GM12878 (cell line): ENCODE results near the gene ASPM. TPM values are rescaled to one million over a fixed set of nuclear protein-coding genes. Genes with fewer than 3 reads are reported as not detected.

Experiments used
- ATAC-seq: fragments of 200-7000 bp; cut with Tn5 transposase; 3 replicates; pipeline ENCODE4 v1.9.1; 2020; ENCODE audit warnings: mild to moderate bottlenecking, moderate library complexity
- BruUV-seq: library from RNA; stranded (reverse); fragments of 400-500 nt; replicated peaks from 2 replicates; lab custom pipeline; 2021; lab: Mats Ljungman, UMichigan
- CTCF ChIA-PET: fragments of 300-600 bp; sonication (Branson Sonifier 250); formaldehyde crosslinking; extraction: SDS; loops from one replicate; lab custom pipeline; 2021; ENCODE audit warnings: inconsistent platforms; lab: Yijun Ruan, JAX
- POLR2A ChIA-PET: fragments of 350-600 bp; formaldehyde crosslinking; extraction: SDS; loops from one replicate; lab custom pipeline; 2021; ENCODE audit warnings: inconsistent platforms; lab: Charles Lee
- RAD21 ChIA-PET: fragments of 300-600 bp; sonication (Branson Sonifier 250); formaldehyde crosslinking; loops from one replicate; lab custom pipeline; 2023; ENCODE audit warnings: antibody characterized with exemption; ENCODE audit not compliant: unreplicated experiment; lab: Charles Lee
- SMC1A ChIA-PET: fragments of 300-600 bp; sonication (Branson Sonifier 250); formaldehyde crosslinking; loops from one replicate; lab custom pipeline; 2023; ENCODE audit not compliant: unreplicated experiment, uncharacterized antibody; lab: Charles Lee
- DNase-seq: peaks from one replicate; pipeline ENCODE4 v3.0.0-alpha.2; 2011; ENCODE audit warnings: low read depth, low spot score
- FAIRE-seq: peaks from 3 replicates; lab custom pipeline; 2011; peaks lifted over from hg19 to GRCh38; lab: Jason Lieb, UNC
- H2AFZ ChIP-seq: 2 replicates; pipeline ENCODE4 v1.6.0; 2011; ENCODE audit warnings: low read depth, low read length, control low read depth; ENCODE audit not compliant: control insufficient read depth
- H3K27ac ChIP-seq: 2 replicates; pipeline ENCODE4 v1.5.1; 2011; ENCODE audit warnings: control low read depth; ENCODE audit not compliant: control insufficient read depth, insufficient read depth
- H3K27me3 ChIP-seq, 2 experiments: replicated peaks in 1 of 2; 2 replicates each; pipeline versions ENCODE4 v1.6.0 to v1.6.1; 2011; ENCODE audit warnings: low read length in 1 of 2; ENCODE audit not compliant: control insufficient read depth in 2 of 2, insufficient read depth in 2 of 2
- H3K36me3 ChIP-seq, 2 experiments: 2 replicates each; pipeline ENCODE4 v1.5.1; 2011; ENCODE audit warnings: low read length in 1 of 2; ENCODE audit not compliant: control insufficient read depth in 2 of 2, insufficient read depth in 2 of 2
- H3K4me1 ChIP-seq: 2 replicates; pipeline ENCODE4 v1.6.1; 2011; ENCODE audit warnings: mild to moderate bottlenecking, low read length, moderate library complexity, mixed read lengths; ENCODE audit not compliant: control insufficient read depth, insufficient read depth
- H3K4me2 ChIP-seq: 2 replicates; pipeline ENCODE4 v1.6.0; 2011; ENCODE audit warnings: control low read depth; ENCODE audit not compliant: control insufficient read depth, insufficient read depth
- H3K4me3 ChIP-seq: fragments of 200-600 bp; sonication (generic); 2 replicates; pipeline ENCODE4 v1.5.1; 2016
- H3K79me2 ChIP-seq: 2 replicates; pipeline ENCODE4 v1.6.0; 2011; ENCODE audit warnings: low read length; ENCODE audit not compliant: control insufficient read depth, insufficient read depth
- H3K9ac ChIP-seq: 2 replicates; pipeline ENCODE4 v1.8.0; 2011; ENCODE audit warnings: low read length, control low read depth, mixed read lengths; ENCODE audit not compliant: control insufficient read depth, insufficient read depth
- H3K9me3 ChIP-seq: replicated peaks from 3 replicates; pipeline ENCODE4 v1.5.1; 2011; ENCODE audit warnings: mild to moderate bottlenecking, low read length; ENCODE audit not compliant: control insufficient read depth, insufficient read depth
- H4K20me1 ChIP-seq: 2 replicates; pipeline ENCODE4 v1.6.0; 2011; ENCODE audit not compliant: control insufficient read depth, insufficient read depth
- RAD21 ChIP-seq: IDR thresholded peaks from 2 replicates; pipeline ENCODE4 v1.6.1; 2011; ENCODE audit warnings: mild to moderate bottlenecking, low read depth, low read length, moderate library complexity; ENCODE audit not compliant: insufficient read depth
- SMC3 ChIP-seq: IDR thresholded peaks from 2 replicates; pipeline ENCODE4 v1.6.1; 2011; ENCODE audit warnings: low read length, improper control_type of control experiment, borderline replicate concordance
- SPI1 ChIP-seq: IDR thresholded peaks from 2 replicates; pipeline ENCODE4 v1.6.1; 2011; ENCODE audit warnings: low read depth, mild to moderate bottlenecking, low read length, moderate library complexity, borderline replicate concordance; ENCODE audit not compliant: insufficient read depth
- WGBS: methylation state at CpG from one replicate; pipeline ENCODE4 v1.1.6; 2016; ENCODE audit warnings: low lambda C conversion rate; ENCODE audit not compliant: insufficient replicate concordance, insufficient coverage; ENCODE audit errors: missing lambda C conversion rate; 5-methylcytosine and 5-hydroxymethylcytosine counted together
- in situ Hi-C: fragments of 300-500 bp; cut with MboI; formaldehyde crosslinking; loops from 9 replicates; pipeline ENCODE4 v1.14.3; 2018; ENCODE audit warnings: mixed read lengths
- intact Hi-C: fragments of 100-400 bp; cut with micrococcal nuclease; formaldehyde crosslinking; loops from one replicate; pipeline ENCODE4 v1.14.2; 2022; ENCODE audit not compliant: unreplicated experiment
- polyA plus RNA-seq, 11 experiments: library from polyadenylated mRNA; depleted of rRNA in 4 of 11; unstranded in 6 of 11; stranded (reverse) in 5 of 11; fragments of >200 nt; fragmentation: Nextera tagmentation in 4 of 11; fragmentation: Illumina TruSeq in 1 of 11; extraction: Ambion mirVana in 4 of 11; extraction: Trizol in 1 of 11; gene quantifications; 1 replicate in 1 of 11; 2 replicates in 10 of 11; pipeline versions ENCODE4 v1.2.1 to v1.2.3, GENCODE V29; 2011 to 2016; ENCODE audit warnings: inconsistent platforms in 2 of 11, missing spikeins in 2 of 11, low read depth in 1 of 11
- total RNA-seq, 4 experiments: library from RNA; depleted of rRNA in 3 of 4; stranded (reverse); fragments of >200 nt in 3 of 4; fragmentation: Illumina TruSeq in 1 of 4; extraction: Trizol in 1 of 4; gene quantifications; 2 replicates each; pipeline versions ENCODE4 v1.2.1 to v1.2.3, GENCODE V29; 2013 to 2021
- TF ChIP-seq, protein P1 (sequence below), 3 experiments: IDR thresholded peaks in 2 of 3; conservative IDR thresholded peaks in 1 of 3; 2 replicates each; pipeline ENCODE4 v1.5.1; 2011; ENCODE audit warnings: low read depth in 3 of 3, low read length in 3 of 3, mild to moderate bottlenecking in 3 of 3, control low read depth in 2 of 3, moderate library complexity in 2 of 3, inconsistent platforms in 1 of 3, mixed read lengths in 1 of 3; ENCODE audit not compliant: control insufficient read depth in 2 of 3, insufficient read depth in 1 of 3; ENCODE audit errors: extremely low read depth in 1 of 3

Gene ASPM
- total and polyA plus RNA-seq, 10 of the 15 experiments (the other 5 are each of a cell fraction or from before 2014, with no cell fraction given), result 16.2 to 54.9 (median 26.4) TPM

DNA sequence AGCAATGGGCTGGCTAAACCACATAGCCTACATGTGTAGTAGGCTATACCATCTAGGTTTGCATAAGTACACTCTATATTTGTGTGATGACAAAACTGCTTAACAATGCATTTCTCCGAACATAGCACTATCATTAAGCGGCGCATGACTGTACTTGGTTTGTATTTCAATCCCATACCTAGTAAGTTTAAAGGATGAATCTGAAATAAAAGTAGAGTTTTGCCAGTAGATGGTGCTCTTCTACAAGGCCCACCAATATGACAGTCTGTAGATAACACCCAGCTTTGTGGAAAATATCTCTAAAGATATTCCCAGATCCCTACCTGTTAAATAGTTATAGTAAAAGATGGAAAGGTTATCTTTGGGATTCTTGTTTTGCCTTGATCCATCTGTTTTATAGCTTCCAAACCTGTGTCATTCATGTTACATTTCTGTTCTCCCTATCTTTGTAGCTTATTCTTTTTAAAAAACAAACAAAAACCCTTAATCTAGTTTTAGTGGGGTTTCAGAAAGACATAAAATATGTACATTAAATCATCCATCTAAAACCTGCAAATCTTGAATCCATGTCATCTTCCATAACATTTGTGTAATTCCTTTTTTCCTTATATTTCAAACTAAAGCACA is 33.9 kb upstream of the ASPM start:
- peaks cover 16% of the 10 kb centered on the region for H3K4me1 ChIP-seq
- H3K27ac ChIP-seq, result no peak overlapping the region
- no peak overlapping the region for H3K4me3 ChIP-seq
- no peak overlapping the region for H3K9ac ChIP-seq
- no TSS peak for BruUV-seq
- TF ChIP-seq SPI1, result no peak
- TF ChIP-seq SMC3, result peak; percentile 58; the same call in 1 of the 2 replicates
- TF ChIP-seq, protein P1, sequence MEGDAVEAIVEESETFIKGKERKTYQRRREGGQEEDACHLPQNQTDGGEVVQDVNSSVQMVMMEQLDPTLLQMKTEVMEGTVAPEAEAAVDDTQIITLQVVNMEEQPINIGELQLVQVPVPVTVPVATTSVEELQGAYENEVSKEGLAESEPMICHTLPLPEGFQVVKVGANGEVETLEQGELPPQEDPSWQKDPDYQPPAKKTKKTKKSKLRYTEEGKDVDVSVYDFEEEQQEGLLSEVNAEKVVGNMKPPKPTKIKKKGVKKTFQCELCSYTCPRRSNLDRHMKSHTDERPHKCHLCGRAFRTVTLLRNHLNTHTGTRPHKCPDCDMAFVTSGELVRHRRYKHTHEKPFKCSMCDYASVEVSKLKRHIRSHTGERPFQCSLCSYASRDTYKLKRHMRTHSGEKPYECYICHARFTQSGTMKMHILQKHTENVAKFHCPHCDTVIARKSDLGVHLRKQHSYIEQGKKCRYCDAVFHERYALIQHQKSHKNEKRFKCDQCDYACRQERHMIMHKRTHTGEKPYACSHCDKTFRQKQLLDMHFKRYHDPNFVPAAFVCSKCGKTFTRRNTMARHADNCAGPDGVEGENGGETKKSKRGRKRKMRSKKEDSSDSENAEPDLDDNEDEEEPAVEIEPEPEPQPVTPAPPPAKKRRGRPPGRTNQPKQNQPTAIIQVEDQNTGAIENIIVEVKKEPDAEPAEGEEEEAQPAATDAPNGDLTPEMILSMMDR (IDR thresholded peaks at IDR 0.05 in 2 of 3, conservative IDR thresholded peaks at IDR 0.05 in 1 of 3; ENCODE audit: control insufficient read depth in 2 of 3, extremely low read depth in 1 of 3, insufficient read depth in 1 of 3, low read depth in 3 of 3, low read length in 3 of 3), result peak; percentile 52 to 67 (median 59)
- TF ChIP-seq RAD21, result peak; percentile 88
- intact Hi-C loops (loop anchor here (1.0 kb wide), 3 partner anchors 155 to 220 kb away; no protein-coding TSS in a partner anchor), in situ Hi-C loops (no loop called here)
- peaks cover 0 to 9% of the 10 kb centered on the region in 2 experiments; a peak in 2 of 4 replicates for H3K36me3 ChIP-seq
- no peak overlapping the region for H2AFZ ChIP-seq
- H4K20me1 ChIP-seq, result no peaks in the 10 kb centered on the region
- no peaks in the 10 kb centered on the region for H3K9me3 ChIP-seq
- no peak overlapping the region for H3K4me2 ChIP-seq
- 89% methylated on average over 3 of the region's 3 CpGs for WGBS
- FAIRE-seq, result peak; percentile 52
- ChIA-PET SMC1A (interaction anchor here (0.7 to 4.1 kb wide), 25 partner anchors 10 to 341 kb away, joined by 3 to 62 read pairs (median 4); no protein-coding TSS in a partner anchor), CTCF (interaction anchor here (0.7 to 7.6 kb wide), 41 partner anchors 8 to 342 kb away, joined by 3 to 171 read pairs (median 4); no protein-coding TSS in a partner anchor), POLR2A (interaction anchor here (1.9 kb wide), 1 partner anchor 176 kb away, joined by 4 read pairs; no protein-coding TSS in a partner anchor), RAD21 (interaction anchor here (0.7 to 6.7 kb wide), 14 partner anchors 10 to 436 kb away, joined by 3 to 74 read pairs (median 4); no protein-coding TSS in a partner anchor)
- no peaks in the 10 kb centered on the region for H3K27me3 ChIP-seq
- no peak for DNase-seq
- no peaks in the 10 kb centered on the region; the same call in none of the 2 replicates for H3K79me2 ChIP-seq
- peak; percentile 92 for ATAC-seq
